Inflammatory macrophage treated with lipopolysaccharide for 4 hours (primary cell): Measurements from ENCODE around the gene DOCK4.
A peak's percentile ranks its signal among the peaks of the same experiment; 100 is the strongest.

Experiments
- DNase-seq: peaks from one replicate; pipeline ENCODE4 v3.0.0-alpha.2; 2020

Gene DOCK4

DNA sequence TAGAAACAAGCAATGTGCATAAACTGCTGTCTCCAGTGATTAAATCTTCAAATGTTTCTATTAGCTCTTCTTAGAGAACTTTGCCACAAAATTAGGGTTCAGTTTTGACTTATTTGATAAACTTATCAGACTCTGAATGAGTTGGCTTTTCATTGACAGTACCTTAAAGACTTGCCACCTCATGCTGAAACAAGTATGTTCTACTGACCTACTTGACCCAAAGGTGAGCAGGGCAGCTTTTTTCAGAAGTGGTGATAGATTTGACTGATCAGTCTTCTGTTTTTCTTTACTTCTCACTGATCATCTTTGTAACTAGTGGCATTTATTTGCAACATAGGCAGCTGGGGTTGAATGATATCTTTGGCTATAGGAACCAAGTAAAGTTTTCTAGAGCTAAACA lies 8.1 kb upstream of the DOCK4 start:
- no peak for DNase-seq

GRCh38 chr7:112213735-112214134 lies 7.5 kb upstream of the DOCK4 start:
- DNase-seq: peak; percentile 32

GRCh38 chr7:112212571-112212970 lies 6.4 kb upstream of the DOCK4 start:
- DNase-seq: no peak

DNA sequence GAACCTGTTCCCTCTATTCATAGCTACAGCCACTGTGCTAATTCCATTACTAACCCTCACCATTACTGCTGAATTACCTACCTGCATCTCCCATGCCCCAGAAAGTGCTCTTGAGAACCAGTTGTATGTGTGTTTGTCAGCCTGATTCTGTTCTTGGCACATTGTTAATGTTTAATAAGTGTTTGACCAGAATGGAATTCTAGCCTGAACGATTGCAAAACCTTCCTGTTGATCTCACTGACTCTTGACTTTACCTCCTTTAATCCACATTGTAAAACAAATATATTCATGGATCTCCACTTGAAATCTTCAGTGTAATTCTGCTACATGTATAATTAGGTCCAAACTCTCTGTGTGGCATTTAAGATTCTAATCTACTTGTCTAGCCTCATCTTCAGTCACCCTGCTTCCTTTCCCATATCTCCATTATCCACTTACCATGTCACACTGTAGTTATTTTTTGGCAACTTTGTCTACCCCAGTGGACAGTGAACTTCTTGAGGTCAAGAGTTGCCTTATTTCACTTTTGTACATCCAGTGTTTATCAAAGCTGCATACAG lies 5.2 kb upstream of the DOCK4 start:
- DNase-seq: no peak

GRCh38 chr7:112207765-112208164 lies 1.6 kb upstream of the DOCK4 start:
- DNase-seq: no peak

- peak; percentile 19 for DNase-seq
These were observed 893 bp upstream of the DOCK4 start for GRCh38 chr7:112206991-112207592.

- DNase-seq: peak; percentile 69
These were observed 609 bp downstream of the DOCK4 start for GRCh38 chr7:112205343-112206237.

GRCh38 chr7:112204499-112205342 lies 1.5 kb downstream of the DOCK4 start:
- DNase-seq: peak; percentile 73

GRCh38 chr7:112203365-112203739 lies 2.8 kb downstream of the DOCK4 start:
- no peak for DNase-seq

DNA sequence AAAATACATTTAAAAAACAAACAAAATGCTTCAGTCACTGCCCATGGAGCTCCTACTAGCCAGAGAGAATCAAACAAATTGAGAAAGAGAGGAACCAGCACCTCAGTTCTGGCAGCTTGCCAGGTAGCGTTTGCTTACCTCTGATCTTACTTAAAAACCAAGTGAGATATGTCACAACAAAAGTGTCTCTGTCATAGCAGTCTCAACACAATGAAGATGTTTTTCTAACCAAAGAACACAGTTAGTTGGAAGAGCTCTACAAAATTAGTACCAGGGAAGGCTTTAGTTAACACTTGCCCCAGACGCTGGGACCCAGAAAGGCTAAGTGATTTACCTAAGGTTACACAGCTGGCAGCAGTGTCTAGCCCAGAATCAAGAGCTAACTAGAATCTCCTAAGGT lies 3.4 kb downstream of the DOCK4 start:
- DNase-seq: peak; percentile 68

- DNase-seq: peak; percentile 33
These were observed 4.4 kb downstream of the DOCK4 start for GRCh38 chr7:112201839-112202238.

- no peak for DNase-seq
These were observed 4.8 kb downstream of the DOCK4 start for GRCh38 chr7:112201411-112201810.

- no peak for DNase-seq
These were observed 6.5 kb downstream of the DOCK4 start for GRCh38 chr7:112199672-112200071.

DNA sequence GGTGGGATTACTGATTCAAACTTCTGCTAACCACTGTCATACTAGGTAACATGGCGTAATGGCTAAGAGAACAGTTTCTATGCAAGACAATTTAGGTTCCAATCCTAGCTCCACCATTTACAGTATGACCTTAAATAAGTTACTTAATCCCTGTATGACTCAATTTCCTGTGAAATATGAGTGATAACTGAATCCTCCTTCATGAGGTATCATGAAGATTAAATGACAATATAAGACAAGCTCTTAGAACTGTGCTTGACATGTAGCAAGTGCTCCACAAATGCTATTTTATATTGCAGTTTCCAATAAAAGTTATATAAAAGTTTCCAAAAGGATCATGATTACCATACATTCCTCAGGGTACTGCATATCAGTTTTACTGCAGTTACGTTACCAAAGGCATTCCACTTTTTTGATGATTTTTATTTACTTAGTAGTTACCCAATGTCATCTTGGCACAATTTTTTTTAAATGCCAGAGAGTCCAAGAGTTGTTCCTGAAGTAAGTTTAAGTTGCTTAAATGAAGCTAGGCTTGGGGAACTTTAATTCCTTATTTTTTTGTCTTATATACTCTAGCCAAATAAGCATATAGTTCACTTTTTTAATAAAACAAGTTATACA lies 7.1 kb downstream of the DOCK4 start:
- peak; percentile 83 for DNase-seq

GRCh38 chr7:112197322-112197721 lies 8.9 kb downstream of the DOCK4 start:
- no peak for DNase-seq

GRCh38 chr7:112195717-112196116 lies 10.5 kb downstream of the DOCK4 start:
- no peak for DNase-seq

DNA sequence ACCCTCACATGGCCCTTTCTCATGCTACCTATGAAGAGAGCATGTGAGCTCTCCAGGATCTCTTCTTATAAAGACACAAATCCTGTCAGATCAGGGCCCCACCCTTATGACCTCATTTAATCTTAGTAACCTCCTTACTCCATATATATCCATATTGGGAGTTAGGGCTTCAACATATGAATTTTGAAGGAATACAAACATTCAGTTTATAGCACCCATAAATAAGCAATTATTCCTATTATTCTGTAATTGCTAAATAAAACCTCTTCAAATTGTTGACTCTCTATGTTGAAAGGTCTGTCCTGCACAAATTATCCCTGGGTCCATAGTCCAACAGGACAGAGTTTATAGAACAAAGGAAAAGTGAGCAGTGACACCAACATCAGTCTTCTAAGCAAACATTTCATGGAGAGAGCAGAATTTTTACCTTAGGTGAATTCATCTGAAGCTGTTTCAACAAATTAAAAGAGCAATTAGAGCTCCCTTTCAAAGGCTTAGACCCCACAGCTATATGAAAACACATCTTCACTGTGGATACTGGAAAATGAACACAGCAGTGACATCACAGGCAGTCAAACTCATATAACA lies 12.2 kb downstream of the DOCK4 start:
- DNase-seq: no peak

- DNase-seq: peak; percentile 78
These were observed 13.7 kb downstream of the DOCK4 start for GRCh38 chr7:112192236-112193154.

- DNase-seq: no peak
These were observed 16.1 kb downstream of the DOCK4 start for GRCh38 chr7:112190120-112190519.

GRCh38 chr7:112189691-112190090 lies 16.5 kb downstream of the DOCK4 start:
- no peak for DNase-seq

DNA sequence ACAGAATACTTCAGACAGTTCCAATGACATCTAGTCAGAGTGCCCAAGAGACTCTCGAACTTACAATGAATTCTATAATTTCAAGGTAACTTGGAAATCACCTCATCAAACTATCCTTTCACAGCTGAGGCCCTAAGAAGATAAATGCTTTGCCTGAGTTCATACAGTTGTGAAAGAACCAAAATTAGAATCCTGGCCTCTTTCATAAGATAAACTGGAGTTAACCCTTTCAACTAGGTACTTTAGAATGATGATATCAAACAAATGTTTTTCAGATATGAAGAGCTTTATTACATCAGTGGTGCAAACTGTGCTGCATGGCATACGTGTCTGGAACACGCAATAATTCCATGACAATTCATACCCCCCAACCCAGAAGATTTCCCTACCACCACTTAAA lies 17.9 kb downstream of the DOCK4 start:
- no peak for DNase-seq
